ENCODE measurements around the gene ARNT2.

GRCh38 chr15:80465626-80466005, 61.4 kb downstream of the ARNT2 start:
- TF ChIP-seq POLR2AphosphoS5 (IDR thresholded peaks at IDR 0.05; ENCODE audit: low read depth), result no peak
- no peak for TF ChIP-seq CTCF (conservative IDR thresholded peaks at IDR 0.05; ENCODE audit: low read depth in 2 of 2)
- no peak for TF ChIP-seq REST (IDR thresholded peaks at IDR 0.05; ENCODE audit: unreplicated experiment)
- TF ChIP-seq STAT1 (IDR thresholded peaks at IDR 0.05; ENCODE audit: unreplicated experiment), result no peak
- TF ChIP-seq JUNB (IDR thresholded peaks at IDR 0.05; ENCODE audit: unreplicated experiment), result no peak
- TF ChIP-seq ZNF331 (CRISPR knock-in tag; IDR thresholded peaks at IDR 0.05; ENCODE audit: low read depth), result no peak
